NT2/D1 (cell line): ENCODE measurements around the gene NAV2.

Source experiments
- DNase-seq: peaks from one replicate; pipeline ENCODE4 v3.0.0-alpha.2; 2011; ENCODE audit warnings: low read depth, low spot score
- H3K27me3 ChIP-seq: 2 replicates; pipeline ENCODE4 v1.6.0; 2011; ENCODE audit warnings: mild to moderate bottlenecking; ENCODE audit not compliant: insufficient read length, insufficient read depth
- H3K36me3 ChIP-seq: 2 replicates; pipeline ENCODE4 v1.6.1; 2011; ENCODE audit warnings: mild to moderate bottlenecking, low read length, mixed read lengths; ENCODE audit not compliant: insufficient read depth, insufficient read length
- H3K4me1 ChIP-seq: 2 replicates; pipeline ENCODE4 v1.5.1; 2011; ENCODE audit not compliant: insufficient read depth, insufficient read length
- H3K4me3 ChIP-seq: 2 replicates; pipeline ENCODE4 v1.5.1; 2011; ENCODE audit warnings: low read depth; ENCODE audit not compliant: insufficient read length
- H3K9ac ChIP-seq: 2 replicates; pipeline ENCODE4 v1.6.0; 2011; ENCODE audit warnings: low read depth; ENCODE audit not compliant: insufficient read length
- H3K9me3 ChIP-seq: 2 replicates; pipeline ENCODE4 v1.5.1; 2011; ENCODE audit warnings: mild to moderate bottlenecking, low read length; ENCODE audit not compliant: insufficient read depth
- SUZ12 ChIP-seq: IDR thresholded peaks from 2 replicates; pipeline ENCODE4 v1.6.1; 2011; ENCODE audit not compliant: insufficient read length, insufficient read depth; ENCODE audit errors: extremely low read depth
- YY1 ChIP-seq: IDR thresholded peaks from 2 replicates; pipeline ENCODE4 v1.6.1; 2011; ENCODE audit not compliant: insufficient read length, insufficient read depth
- ZNF274 ChIP-seq: IDR thresholded peaks from 2 replicates; pipeline ENCODE4 v1.6.1; 2011; ENCODE audit warnings: mild to moderate bottlenecking, low read depth, low read length

The NAV2 gene

GRCh38 chr11:19792510-19792909, 79.9 kb downstream of the NAV2 start:
- TF ChIP-seq ZNF274 (no peak), SUZ12 (no peak)
- H3K4me3 ChIP-seq, result no peak overlapping the region
- peaks cover 3% of the 10 kb centered on the region for H3K4me1 ChIP-seq
- peaks cover 2% of the 10 kb centered on the region for H3K36me3 ChIP-seq
- H3K9ac ChIP-seq, result no peak overlapping the region
- H3K9me3 ChIP-seq, result no peaks in the 10 kb centered on the region
- no peak for DNase-seq
- no peaks in the 10 kb centered on the region for H3K27me3 ChIP-seq

- no peaks in the 10 kb centered on the region for H3K27me3 ChIP-seq
- peaks cover 2% of the 10 kb centered on the region for H3K36me3 ChIP-seq
- DNase-seq, result no peak
- no peak overlapping the region for H3K9ac ChIP-seq
- no peaks in the 10 kb centered on the region for H3K9me3 ChIP-seq
- H3K4me3 ChIP-seq, result no peak overlapping the region
- peaks cover 3% of the 10 kb centered on the region for H3K4me1 ChIP-seq
- no peak for TF ChIP-seq SUZ12
Observed at GRCh38 chr11:19793326-19793725, 80.7 kb downstream of the NAV2 start.

- H3K36me3 ChIP-seq, result peaks cover 5% of the 10 kb centered on the region
- H3K27me3 ChIP-seq, result no peaks in the 10 kb centered on the region
- DNase-seq, result no peak
- H3K4me3 ChIP-seq, result no peak overlapping the region
- peaks cover 3% of the 10 kb centered on the region for H3K4me1 ChIP-seq
- H3K9ac ChIP-seq, result no peak overlapping the region
- TF ChIP-seq SUZ12 (no peak), ZNF274 (no peak)
- H3K9me3 ChIP-seq, result no peaks in the 10 kb centered on the region
Observed at GRCh38 chr11:19794161-19794560, 81.5 kb downstream of the NAV2 start.

- Histone ChIP-seq H3K27me3 (no peaks in the 10 kb centered on the region), H3K9me3 (no peaks in the 10 kb centered on the region), H3K36me3 (peaks cover 5% of the 10 kb centered on the region), H3K4me1 (peaks cover 3% of the 10 kb centered on the region), H3K4me3 (no peak overlapping the region), H3K9ac (no peak overlapping the region)
- no peak for TF ChIP-seq SUZ12
- TF ChIP-seq YY1, result no peak
- TF ChIP-seq ZNF274, result no peak
- no peak for DNase-seq
Observed at GRCh38 chr11:19795082-19795481, 82.4 kb downstream of the NAV2 start.

GRCh38 chr11:19800162-19800561, 87.5 kb downstream of the NAV2 start:
- peaks cover 3% of the 10 kb centered on the region for H3K36me3 ChIP-seq
- no peak for DNase-seq
- no peak overlapping the region for H3K9ac ChIP-seq
- no peaks in the 10 kb centered on the region for H3K27me3 ChIP-seq
- H3K4me3 ChIP-seq, result no peak overlapping the region
- no peaks in the 10 kb centered on the region for H3K9me3 ChIP-seq
- TF ChIP-seq YY1 (no peak), SUZ12 (no peak), ZNF274 (no peak)
- peaks cover 5% of the 10 kb centered on the region for H3K4me1 ChIP-seq

GRCh38 chr11:19800714-19801519, 88.3 kb downstream of the NAV2 start:
- Histone ChIP-seq H3K27me3 (no peaks in the 10 kb centered on the region), H3K4me3 (no peak overlapping the region), H3K9me3 (no peaks in the 10 kb centered on the region), H3K4me1 (peaks cover 5% of the 10 kb centered on the region), H3K9ac (no peak overlapping the region), H3K36me3 (peaks cover 3% of the 10 kb centered on the region)
- no peak for DNase-seq
- TF ChIP-seq SUZ12 (no peak), YY1 (no peak), ZNF274 (no peak)

GRCh38 chr11:19802773-19803293, 90.2 kb downstream of the NAV2 start:
- TF ChIP-seq SUZ12 (no peak), ZNF274 (no peak), YY1 (no peak)

More at GRCh38 chr11:19802773-19803293, 90.2 kb downstream of the NAV2 start:
- peaks cover 2% of the 10 kb centered on the region for H3K4me1 ChIP-seq
- peaks cover 3% of the 10 kb centered on the region for H3K36me3 ChIP-seq
- DNase-seq, result no peak
- H3K9ac ChIP-seq, result no peak overlapping the region
- no peak overlapping the region for H3K4me3 ChIP-seq
- no peaks in the 10 kb centered on the region for H3K9me3 ChIP-seq
- no peaks in the 10 kb centered on the region for H3K27me3 ChIP-seq
